ENCODE measurements around the gene CCDC15.

GRCh38 chr11:125057693-125058016 lies 103.7 kb downstream of the CCDC15 start:
- TF ChIP-seq NFIC (IDR thresholded peaks at IDR 0.05; ENCODE audit: low read length) (no peak), TERF1 (CRISPR knock-in tag; IDR thresholded peaks at IDR 0.05) (no peak), NPAS2 (CRISPR knock-in tag; IDR thresholded peaks at IDR 0.05; ENCODE audit: borderline replicate concordance) (no peak), RNF219 (CRISPR knock-in tag; IDR thresholded peaks at IDR 0.05) (no peak), TP53 (CRISPR knock-in tag; conservative IDR thresholded peaks at IDR 0.05) (no peak), TGIF2 (CRISPR knock-in tag; IDR thresholded peaks at IDR 0.05) (no peak), ZNF121 (CRISPR knock-in tag; IDR thresholded peaks at IDR 0.05) (no peak), EP300 (IDR thresholded peaks at IDR 0.05; ENCODE audit: low read depth in 2 of 2, low read length in 2 of 2) (no peak), EP300 (CRISPR knock-in tag; IDR thresholded peaks at IDR 0.05; ENCODE audit: borderline replicate concordance) (no peak)

Measured in HepG2 (cell line).